Testis (tissue), 3 donors: Measurements from ENCODE around the gene RBFOX1. TPM values are rescaled to one million over a fixed set of nuclear protein-coding genes. Genes with fewer than 3 reads are reported as not detected.

Source experiments
- DNase-seq: peaks from one replicate; pipeline ENCODE4 v3.0.0-alpha.2; 2019
- H3K27ac ChIP-seq, 2 donors: fragments of 200-600 bp; sonication (generic); one replicate each; pipeline ENCODE4 v1.5.1; 2019
- H3K27me3 ChIP-seq: fragments of 200-600 bp; sonication (generic); one replicate; pipeline ENCODE4 v1.5.1; 2019
- H3K36me3 ChIP-seq: fragments of 200-600 bp; sonication (generic); one replicate; pipeline ENCODE4 v1.5.1; 2017; ENCODE audit warnings: low read depth; ENCODE audit errors: missing control alignments
- H3K4me1 ChIP-seq: fragments of 200-600 bp; sonication (generic); one replicate; pipeline ENCODE4 v1.5.1; 2019
- H3K4me3 ChIP-seq, 2 donors: fragments of 200-600 bp; sonication (generic); one replicate each; pipeline ENCODE4 v1.5.1; 2017 to 2019
- H3K9me3 ChIP-seq: fragments of 200-600 bp; sonication (generic); one replicate; pipeline ENCODE4 v1.5.1; 2017
- CTCF ChIP-seq, 3 experiments: fragments of 450-650 bp in 2 of 3; fragments of 200-600 bp in 1 of 3; sonication (generic) in 1 of 3; IDR thresholded peaks; one replicate each; pipeline ENCODE4 v1.5.1; 2016 to 2019; ENCODE audit warnings: antibody characterized with exemption in 3 of 3, mild to moderate bottlenecking in 2 of 3, moderate library complexity in 1 of 3
- POLR2A ChIP-seq: fragments of 450-650 bp; IDR thresholded peaks from one replicate; pipeline ENCODE4 v1.6.1; 2017; ENCODE audit warnings: antibody characterized with exemption, mild to moderate bottlenecking, moderate library complexity
- WGBS, 2 donors: methylation state at CpG; one replicate each; pipeline ENCODE4 v1.1.5; 2018; 5-methylcytosine and 5-hydroxymethylcytosine counted together
- intact Hi-C: fragments of 100-400 bp; cut with DNase I; formaldehyde crosslinking; loops from one replicate; pipeline ENCODE4 v1.15.1; 2023; ENCODE audit warnings: low total_unique reads
- polyA plus RNA-seq: library from polyadenylated mRNA; stranded (reverse); fragments of 350-450 nt; fragmentation: Illumina TruSeq; extraction: RNeasy Lipid Tissue Mini Kit (QIAGEN cat#74804); gene quantifications from one replicate; pipeline ENCODE4 v1.2.3, GENCODE V29; 2014; ENCODE audit warnings: low read depth, low replicate concordance; ENCODE audit not compliant: insufficient read depth
- total RNA-seq, 2 donors: library from RNA; depleted of rRNA; stranded (reverse); fragments of >200 nt; gene quantifications; one replicate each; pipeline ENCODE4 v1.2.3, GENCODE V29; 2016

RBFOX1 gene
- total and polyA plus RNA-seq, 3 donors from 2014 or later = 0.68 to 2.8 (median 1.1) TPM

GRCh38 chr16:7731141-7731540 is 398.5 kb downstream of the RBFOX1 start:
- Histone ChIP-seq H3K9me3 (no peaks in the 10 kb centered on the region), H3K4me1 (no peaks in the 10 kb centered on the region), H3K27ac (no peak overlapping the region), H3K27me3 (no peaks in the 10 kb centered on the region), H3K36me3 (no peaks in the 10 kb centered on the region), H3K4me3 (no peak overlapping the region)
- TF ChIP-seq CTCF (IDR thresholded peaks at IDR 0.05) (no peak), POLR2A (no peak)
- 42% methylated on average over 5 of the region's 5 CpGs for WGBS, 2 donors
- peak; percentile 41 for DNase-seq
- intact Hi-C loops = no loop called here

DNA sequence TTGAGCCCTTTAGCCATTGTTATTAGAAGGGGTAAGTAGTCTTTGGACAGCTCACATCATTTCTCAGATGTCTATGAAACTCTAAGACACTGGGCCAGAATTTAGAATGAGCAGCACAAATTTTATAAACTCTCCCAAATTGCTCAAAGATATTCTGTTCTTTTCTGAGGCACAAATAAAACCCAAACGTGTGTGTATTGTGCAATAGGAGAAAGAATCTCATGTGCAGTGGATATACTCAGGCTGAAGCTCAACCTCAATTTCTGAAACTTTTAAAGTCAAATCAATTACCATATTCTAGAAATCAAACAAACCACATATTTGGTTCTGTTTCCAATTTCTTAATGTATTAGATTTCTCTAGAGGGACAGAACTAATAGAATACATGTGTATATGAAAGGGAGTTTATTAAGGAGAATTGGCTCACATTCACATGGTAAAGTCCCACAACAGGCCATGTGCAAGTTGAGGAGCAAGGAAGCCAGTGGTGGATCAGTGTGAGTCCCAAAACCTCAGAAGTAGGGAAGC is 403.6 kb downstream of the RBFOX1 start:
- Histone ChIP-seq H3K27ac (no peak overlapping the region), H3K27me3 (no peaks in the 10 kb centered on the region), H3K36me3 (no peaks in the 10 kb centered on the region), H3K4me1 (no peaks in the 10 kb centered on the region), H3K4me3 (no peak overlapping the region), H3K9me3 (no peaks in the 10 kb centered on the region)
- TF ChIP-seq CTCF (IDR thresholded peaks at IDR 0.05) (no peak), POLR2A (no peak)
- intact Hi-C loops = no loop called here
- no peak for DNase-seq
- 0% methylated on average over 1 of the region's 1 CpG for WGBS, 2 donors

DNA sequence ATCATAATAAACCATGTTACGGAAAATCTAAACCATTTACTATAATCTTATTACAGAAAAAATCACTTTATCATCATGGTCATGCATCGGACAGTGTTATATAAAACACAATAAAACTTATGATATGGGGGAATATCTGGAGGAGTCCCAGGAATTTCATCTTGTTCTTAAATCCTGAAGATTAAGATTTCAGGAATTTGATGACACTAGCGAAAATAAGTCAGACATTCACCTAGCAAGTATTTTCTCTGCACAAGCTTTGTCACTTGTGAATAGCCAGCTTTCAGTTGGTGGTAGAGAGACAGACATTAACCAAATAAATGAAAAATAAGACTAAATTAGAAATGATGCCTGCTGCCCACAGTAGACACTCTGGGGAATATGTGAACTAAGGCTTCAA is 410.0 kb downstream of the RBFOX1 start:
- Histone ChIP-seq H3K9me3 (no peaks in the 10 kb centered on the region), H3K27me3 (no peaks in the 10 kb centered on the region), H3K4me1 (no peaks in the 10 kb centered on the region), H3K36me3 (no peaks in the 10 kb centered on the region), H3K4me3 (no peak overlapping the region), H3K27ac (no peak overlapping the region)
- TF ChIP-seq POLR2A = no peak
- 92 to 94% methylated on average over 3 of the region's 3 CpGs for WGBS, 2 donors
- no peak for DNase-seq
- intact Hi-C loops = no loop called here

- 58 to 60% methylated on average over 7 of the region's 7 CpGs for WGBS, 2 donors
- Histone ChIP-seq H3K9me3 (no peaks in the 10 kb centered on the region), H3K27ac (no peak overlapping the region), H3K4me3 (no peak overlapping the region), H3K4me1 (no peaks in the 10 kb centered on the region), H3K36me3 (no peaks in the 10 kb centered on the region), H3K27me3 (no peaks in the 10 kb centered on the region)
- DNase-seq = no peak
- TF ChIP-seq CTCF (IDR thresholded peaks at IDR 0.05) (no peak), POLR2A (no peak)
- intact Hi-C loops = no loop called here
Measured at GRCh38 chr16:7744546-7745264, 412.1 kb downstream of the RBFOX1 start.

DNA sequence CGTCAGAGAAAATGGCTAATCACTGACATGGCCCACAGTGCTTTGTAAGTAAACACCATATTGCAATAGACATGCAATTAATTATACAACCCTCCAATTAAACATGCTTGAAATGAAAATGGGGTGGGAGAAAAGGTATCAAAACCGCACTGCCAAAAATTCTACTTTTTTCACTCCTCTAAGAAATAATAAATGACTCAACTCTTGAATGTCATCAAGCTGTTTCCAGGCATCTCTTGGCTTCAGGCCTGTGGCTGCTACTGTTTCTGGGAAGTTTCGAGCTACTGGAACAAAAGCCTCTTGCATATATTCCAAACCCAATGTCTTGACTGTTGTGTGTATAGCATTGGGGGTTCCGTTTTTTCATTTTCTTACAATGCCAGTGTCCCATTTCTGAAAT is 412.6 kb downstream of the RBFOX1 start:
- Histone ChIP-seq H3K36me3 (no peaks in the 10 kb centered on the region), H3K4me1 (no peaks in the 10 kb centered on the region), H3K27me3 (no peaks in the 10 kb centered on the region), H3K4me3 (no peak overlapping the region), H3K9me3 (no peaks in the 10 kb centered on the region), H3K27ac (no peak overlapping the region)
- WGBS, 2 donors = 59 to 73% methylated on average over 4 of the region's 4 CpGs
- TF ChIP-seq CTCF (IDR thresholded peaks at IDR 0.05) (no peak), POLR2A (no peak)
- intact Hi-C loops = no loop called here
- no peak for DNase-seq
